GM12872 (cell line): ENCODE results near the gene SMIM38.

ENCODE experiments used
- TF ChIP-seq, protein P1 (sequence below): IDR thresholded peaks from 3 replicates; pipeline ENCODE4 v1.5.1; 2011; ENCODE audit warnings: low read depth, mild to moderate bottlenecking, low read length, moderate library complexity; ENCODE audit not compliant: insufficient read depth

Gene SMIM38

GRCh38 chr11:69111624-69112542 lies 43.9 kb upstream of the SMIM38 start:
- TF ChIP-seq, protein P1, sequence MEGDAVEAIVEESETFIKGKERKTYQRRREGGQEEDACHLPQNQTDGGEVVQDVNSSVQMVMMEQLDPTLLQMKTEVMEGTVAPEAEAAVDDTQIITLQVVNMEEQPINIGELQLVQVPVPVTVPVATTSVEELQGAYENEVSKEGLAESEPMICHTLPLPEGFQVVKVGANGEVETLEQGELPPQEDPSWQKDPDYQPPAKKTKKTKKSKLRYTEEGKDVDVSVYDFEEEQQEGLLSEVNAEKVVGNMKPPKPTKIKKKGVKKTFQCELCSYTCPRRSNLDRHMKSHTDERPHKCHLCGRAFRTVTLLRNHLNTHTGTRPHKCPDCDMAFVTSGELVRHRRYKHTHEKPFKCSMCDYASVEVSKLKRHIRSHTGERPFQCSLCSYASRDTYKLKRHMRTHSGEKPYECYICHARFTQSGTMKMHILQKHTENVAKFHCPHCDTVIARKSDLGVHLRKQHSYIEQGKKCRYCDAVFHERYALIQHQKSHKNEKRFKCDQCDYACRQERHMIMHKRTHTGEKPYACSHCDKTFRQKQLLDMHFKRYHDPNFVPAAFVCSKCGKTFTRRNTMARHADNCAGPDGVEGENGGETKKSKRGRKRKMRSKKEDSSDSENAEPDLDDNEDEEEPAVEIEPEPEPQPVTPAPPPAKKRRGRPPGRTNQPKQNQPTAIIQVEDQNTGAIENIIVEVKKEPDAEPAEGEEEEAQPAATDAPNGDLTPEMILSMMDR: no peak

DNA sequence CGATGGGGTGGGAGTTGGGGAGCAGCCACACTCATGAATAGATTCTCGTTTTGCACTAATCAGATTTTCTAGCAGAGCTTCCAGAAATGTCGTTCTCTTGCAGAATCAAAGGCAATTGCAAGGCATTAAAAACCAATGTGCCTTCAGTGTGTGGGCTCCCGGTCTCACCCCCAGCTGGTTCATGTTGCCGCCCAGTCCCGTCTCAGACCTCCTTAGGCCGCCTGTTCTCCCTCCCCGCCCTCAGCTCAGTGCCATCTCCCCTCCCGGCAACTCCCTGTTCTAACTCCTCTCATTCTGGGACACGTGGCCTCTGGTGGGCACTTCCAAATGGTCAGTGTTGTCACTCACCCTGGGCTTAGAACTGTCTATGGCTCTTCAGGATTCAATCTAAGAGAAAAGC lies 42.5 kb upstream of the SMIM38 start:
- TF ChIP-seq, protein P1: no peak

- TF ChIP-seq, protein P1: no peak
These were observed 41.9 kb upstream of the SMIM38 start for GRCh38 chr11:69113646-69114340.

GRCh38 chr11:69114362-69114761 lies 41.4 kb upstream of the SMIM38 start:
- TF ChIP-seq, protein P1: no peak

DNA sequence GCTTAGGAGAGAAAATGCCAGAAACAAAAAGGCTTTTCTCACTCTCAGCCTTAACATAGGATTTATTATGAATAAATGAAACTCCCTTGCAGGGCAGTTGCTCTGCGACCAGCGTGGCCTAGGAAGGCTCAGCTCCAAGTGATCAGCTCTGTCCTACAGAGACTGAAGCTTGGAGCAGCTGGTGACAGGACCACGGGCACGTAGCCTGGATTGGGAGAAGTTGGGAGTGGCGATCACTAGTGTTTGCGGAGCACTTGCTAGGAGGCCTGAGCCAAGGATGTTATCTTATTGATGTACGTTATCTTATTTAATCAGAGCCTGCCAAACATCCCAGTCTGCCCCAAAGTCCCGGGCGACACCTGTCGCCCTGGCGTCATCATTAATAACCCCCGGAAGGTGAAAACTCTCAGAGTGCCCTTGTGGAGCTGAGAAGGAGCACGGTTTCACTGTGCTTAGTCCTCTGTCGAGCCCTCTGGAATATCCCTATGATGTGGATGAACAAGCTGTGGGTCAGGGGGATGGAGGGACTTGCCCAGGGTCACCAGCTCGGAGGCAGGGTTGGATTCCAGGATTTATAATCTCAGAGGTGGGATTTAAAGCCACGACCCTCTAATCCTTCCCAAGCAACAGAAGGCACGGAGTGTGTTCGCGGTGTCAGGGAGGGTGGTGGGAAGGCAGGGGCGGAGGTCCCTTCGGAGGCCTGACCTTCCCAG lies 40.8 kb upstream of the SMIM38 start:
- TF ChIP-seq, protein P1: no peak

DNA sequence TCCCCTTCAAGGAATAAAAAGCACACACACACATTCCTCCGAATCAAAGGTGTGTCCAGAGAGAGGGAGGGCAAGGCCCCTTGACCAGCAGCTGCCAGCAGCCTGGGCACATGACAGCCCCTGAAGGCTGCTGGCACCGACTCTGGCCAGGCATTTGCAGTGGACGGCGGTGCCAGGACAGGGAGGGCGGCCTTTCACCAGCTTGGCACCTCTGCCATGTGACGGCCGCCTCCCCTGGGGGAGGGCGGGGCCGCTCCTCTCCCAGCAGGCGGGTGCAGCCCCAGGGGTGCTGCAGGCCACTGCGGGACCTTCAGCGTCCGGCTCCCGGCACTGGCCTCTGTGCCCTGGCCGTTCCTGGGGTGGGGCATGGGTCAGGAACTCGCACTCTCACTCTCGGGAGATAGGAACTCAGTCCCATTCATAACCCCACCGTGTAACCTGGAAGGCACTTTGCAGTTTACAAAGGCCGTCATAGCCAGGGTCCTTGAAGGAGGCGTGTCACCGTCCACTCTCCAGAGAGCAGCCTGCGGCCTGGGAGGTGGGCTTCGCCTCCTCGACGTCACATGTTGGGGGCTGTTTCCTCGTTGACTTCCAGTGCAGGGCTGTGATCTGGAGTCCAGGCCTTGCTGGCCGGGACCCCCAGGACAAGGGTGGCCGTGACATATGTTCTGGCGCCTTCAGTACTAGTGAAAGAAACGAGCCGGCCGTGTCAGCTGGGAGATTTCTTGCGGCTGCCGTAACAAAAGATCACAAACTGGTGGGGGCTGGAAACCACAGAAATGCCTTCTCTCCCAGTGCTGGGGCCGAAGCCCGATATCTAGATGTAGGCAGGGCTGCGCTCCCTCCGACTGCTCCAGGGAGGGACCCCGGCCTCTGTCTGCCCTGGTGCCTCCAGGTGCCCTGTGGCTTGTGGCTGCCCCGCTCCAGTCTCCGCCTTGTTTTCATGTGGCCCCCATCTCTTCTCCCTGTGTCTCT lies 39.9 kb upstream of the SMIM38 start:
- TF ChIP-seq, protein P1: no peak
